Measurements from ENCODE around the gene MPIG6B.

DNA sequence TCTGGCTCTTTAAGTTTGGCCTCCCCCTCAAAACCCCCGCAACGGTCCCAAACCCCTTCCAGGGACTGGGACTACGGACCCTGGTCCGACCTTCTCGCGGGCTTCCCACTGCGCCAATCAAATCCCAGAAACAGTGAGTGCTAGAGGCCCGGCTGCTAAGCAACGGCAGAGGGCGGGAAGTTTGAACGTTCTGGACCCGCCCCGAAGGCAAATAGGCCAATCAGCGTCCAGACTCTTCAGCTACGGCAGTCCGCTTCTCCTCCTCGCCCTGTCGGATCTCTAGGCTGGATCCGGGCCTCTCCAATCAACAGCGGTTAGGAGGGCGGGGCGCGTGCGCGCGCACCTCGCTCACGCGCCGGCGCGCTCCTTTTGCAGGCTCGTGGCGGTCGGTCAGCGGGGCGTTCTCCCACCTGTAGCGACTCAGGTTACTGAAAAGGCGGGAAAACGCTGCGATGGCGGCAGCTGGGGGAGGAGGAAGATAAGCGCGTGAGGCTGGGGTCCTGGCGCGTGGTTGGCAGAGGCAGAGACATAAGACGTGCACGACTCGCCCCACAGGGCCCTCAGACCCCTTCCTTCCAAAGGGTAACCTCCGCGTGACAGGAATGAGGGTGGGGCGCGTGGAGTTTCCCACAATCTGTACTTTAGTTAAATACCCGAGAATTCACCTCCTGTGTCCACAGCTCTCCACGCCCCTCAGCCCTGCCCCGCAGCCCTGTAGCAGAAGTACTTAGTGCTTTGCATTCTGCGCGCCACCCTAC is 16.6 kb downstream of the MPIG6B start, which contains the start of gene MSH5:
- TF ChIP-seq, protein P1, sequence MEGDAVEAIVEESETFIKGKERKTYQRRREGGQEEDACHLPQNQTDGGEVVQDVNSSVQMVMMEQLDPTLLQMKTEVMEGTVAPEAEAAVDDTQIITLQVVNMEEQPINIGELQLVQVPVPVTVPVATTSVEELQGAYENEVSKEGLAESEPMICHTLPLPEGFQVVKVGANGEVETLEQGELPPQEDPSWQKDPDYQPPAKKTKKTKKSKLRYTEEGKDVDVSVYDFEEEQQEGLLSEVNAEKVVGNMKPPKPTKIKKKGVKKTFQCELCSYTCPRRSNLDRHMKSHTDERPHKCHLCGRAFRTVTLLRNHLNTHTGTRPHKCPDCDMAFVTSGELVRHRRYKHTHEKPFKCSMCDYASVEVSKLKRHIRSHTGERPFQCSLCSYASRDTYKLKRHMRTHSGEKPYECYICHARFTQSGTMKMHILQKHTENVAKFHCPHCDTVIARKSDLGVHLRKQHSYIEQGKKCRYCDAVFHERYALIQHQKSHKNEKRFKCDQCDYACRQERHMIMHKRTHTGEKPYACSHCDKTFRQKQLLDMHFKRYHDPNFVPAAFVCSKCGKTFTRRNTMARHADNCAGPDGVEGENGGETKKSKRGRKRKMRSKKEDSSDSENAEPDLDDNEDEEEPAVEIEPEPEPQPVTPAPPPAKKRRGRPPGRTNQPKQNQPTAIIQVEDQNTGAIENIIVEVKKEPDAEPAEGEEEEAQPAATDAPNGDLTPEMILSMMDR (IDR thresholded peaks at IDR 0.05; ENCODE audit: borderline replicate concordance, extremely low read depth, low read length, poor library complexity, severe bottlenecking): no peak
- TF ChIP-seq EZH2 (IDR thresholded peaks at IDR 0.05; ENCODE audit: borderline replicate concordance, low read depth, low read length, severe bottlenecking): no peak
